ENCODE data around the gene IL6R.

GRCh38 chr1:154467434-154468102 is 62.4 kb downstream of the IL6R start:
- TF ChIP-seq TAF1 (conservative IDR thresholded peaks at IDR 0.05) (no peak), ZBTB33 (IDR thresholded peaks at IDR 0.05) (no peak), REST (IDR thresholded peaks at IDR 0.05) (no peak), CTCF (IDR thresholded peaks at IDR 0.05; ENCODE audit: low read depth, low read length, missing input control) (no peak), YY1 (IDR thresholded peaks at IDR 0.05) (no peak), GABPA (IDR thresholded peaks at IDR 0.05 in 1 of 2, conservative IDR thresholded peaks at IDR 0.05 in 1 of 2) (no peak)

All from liver (tissue), 3 donors.